Measurements from ENCODE around the gene BIK. TPM values are rescaled to one million over a fixed set of nuclear protein-coding genes. Genes with fewer than 3 reads are reported as not detected.
A peak's percentile ranks its signal among the peaks of the same experiment; 100 is the strongest.

The BIK gene
- total RNA-seq, 2 donors from 2014 or later, result 5.8 to 13.3 TPM

- Mint-ChIP-seq H3K4me1 (peaks cover 2% of the 10 kb centered on the region), H3K36me3 (ENCODE audit: low read depth) (no peaks in the 10 kb centered on the region), H3K4me3 (no peak overlapping the region), H3K9me3 (no peaks in the 10 kb centered on the region), H3K27ac (no peak overlapping the region), H3K27me3 (ENCODE audit: insufficient read depth) (peaks cover 13% of the 10 kb centered on the region)
- Histone ChIP-seq H3K9me3 (ENCODE audit: control insufficient read depth, low read length) (no peaks in the 10 kb centered on the region), H3K27me3 (ENCODE audit: control insufficient read depth, insufficient read depth, low read length, poor library complexity, severe bottlenecking) (no peaks in the 10 kb centered on the region), H3K4me1 (ENCODE audit: control insufficient read depth, insufficient read depth, low read length) (peaks cover 4% of the 10 kb centered on the region), H3K4me3 (ENCODE audit: low read length) (no peak overlapping the region), H3K27ac (ENCODE audit: low read depth, low read length) (no peak overlapping the region), H3K36me3 (ENCODE audit: control insufficient read depth, insufficient read depth, low read length) (no peaks in the 10 kb centered on the region), H3K9ac (ENCODE audit: extremely low read depth, low read length, poor library complexity, severe bottlenecking) (no peak overlapping the region)
- 88 to 90% methylated on average over 17 to 27 of the region's 27 CpGs for WGBS, 2 experiments (ENCODE audit: insufficient coverage in 1 of 2, insufficient read length in 1 of 2)
- no peak for DNase-seq
- TF ChIP-seq CTCF (conservative IDR thresholded peaks at IDR 0.05), result no peak
Observed at GRCh38 chr22:43154887-43155536, 44.5 kb downstream of the BIK start.

DNA sequence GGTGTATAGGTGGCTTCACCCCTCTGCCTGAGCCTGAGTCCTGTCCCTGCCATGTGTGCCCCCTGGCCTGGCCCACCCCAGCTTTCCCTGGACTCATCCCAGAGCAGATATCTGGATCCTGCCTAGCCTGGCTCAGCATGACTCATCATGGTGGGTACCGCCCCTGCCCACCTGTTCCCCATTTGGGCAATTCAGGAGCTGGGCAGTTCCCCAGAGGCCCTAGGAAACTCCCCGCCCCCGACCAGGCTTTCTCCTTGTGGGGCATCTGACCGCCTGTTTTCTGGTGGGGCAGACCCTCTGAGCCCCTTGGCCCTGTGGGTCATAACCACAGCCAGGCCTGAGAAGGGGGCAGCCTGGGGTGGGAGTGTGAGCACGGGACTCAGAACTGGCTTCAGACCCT is 45.2 kb downstream of the BIK start:
- Histone ChIP-seq H3K9me3 (ENCODE audit: control insufficient read depth, low read length) (no peaks in the 10 kb centered on the region), H3K36me3 (ENCODE audit: control insufficient read depth, insufficient read depth, low read length) (no peaks in the 10 kb centered on the region), H3K4me1 (ENCODE audit: control insufficient read depth, insufficient read depth, low read length) (peaks cover 4% of the 10 kb centered on the region), H3K9ac (ENCODE audit: extremely low read depth, low read length, poor library complexity, severe bottlenecking) (no peak overlapping the region), H3K27me3 (ENCODE audit: control insufficient read depth, insufficient read depth, low read length, poor library complexity, severe bottlenecking) (no peaks in the 10 kb centered on the region), H3K4me3 (ENCODE audit: low read length) (no peak overlapping the region), H3K27ac (ENCODE audit: low read depth, low read length) (no peak overlapping the region)
- Mint-ChIP-seq H3K9me3 (no peaks in the 10 kb centered on the region), H3K4me1 (peaks cover 2% of the 10 kb centered on the region), H3K27me3 (ENCODE audit: insufficient read depth) (peaks cover 10% of the 10 kb centered on the region), H3K36me3 (ENCODE audit: low read depth) (no peaks in the 10 kb centered on the region), H3K4me3 (no peak overlapping the region), H3K27ac (no peak overlapping the region)
- no peak for DNase-seq
- WGBS, 2 experiments (ENCODE audit: insufficient coverage in 1 of 2, insufficient read length in 1 of 2), result 87 to 96% methylated on average over 4 to 5 of the region's 5 CpGs
- no peak for TF ChIP-seq CTCF (conservative IDR thresholded peaks at IDR 0.05)

DNA sequence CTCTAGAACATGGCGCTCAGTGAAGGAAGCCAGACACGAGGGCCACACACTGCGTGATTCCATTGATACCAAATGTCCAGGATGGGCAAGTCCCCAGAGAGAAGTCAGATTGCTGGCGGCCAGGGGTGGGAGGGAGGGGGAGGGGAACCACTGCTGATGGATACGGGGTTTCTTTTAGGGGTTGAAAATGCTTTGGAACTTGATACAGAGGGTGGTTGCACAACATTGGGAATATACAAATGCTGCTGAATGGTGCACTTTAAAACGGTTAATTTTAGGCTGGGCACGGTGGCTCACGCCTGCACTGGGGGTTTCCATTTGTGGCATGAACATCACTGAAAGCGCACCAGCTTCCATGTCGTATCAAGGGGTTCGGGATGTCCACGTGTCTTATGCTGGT is 45.9 kb downstream of the BIK start:
- no peak overlapping the region for H3K4me3 Mint-ChIP-seq
- no peak for TF ChIP-seq CTCF (conservative IDR thresholded peaks at IDR 0.05)
- H3K27me3 Mint-ChIP-seq (ENCODE audit: insufficient read depth), result peaks cover 6% of the 10 kb centered on the region
- no peaks in the 10 kb centered on the region for H3K27me3 ChIP-seq (ENCODE audit: control insufficient read depth, insufficient read depth, low read length, poor library complexity, severe bottlenecking)
- 94% methylated on average over 11 to 12 of the region's 12 CpGs for WGBS, 2 experiments (ENCODE audit: insufficient coverage in 1 of 2, insufficient read length in 1 of 2)
- H3K27ac ChIP-seq (ENCODE audit: low read depth, low read length), result no peak overlapping the region
- no peaks in the 10 kb centered on the region for H3K36me3 ChIP-seq (ENCODE audit: control insufficient read depth, insufficient read depth, low read length)
- peaks cover 2% of the 10 kb centered on the region for H3K4me1 Mint-ChIP-seq
- peak overlapping the region; percentile 35 for H3K27ac Mint-ChIP-seq
- no peaks in the 10 kb centered on the region for H3K36me3 Mint-ChIP-seq (ENCODE audit: low read depth)
- H3K9me3 ChIP-seq (ENCODE audit: control insufficient read depth, low read length), result no peaks in the 10 kb centered on the region
- H3K4me1 ChIP-seq (ENCODE audit: control insufficient read depth, insufficient read depth, low read length), result peaks cover 4% of the 10 kb centered on the region
- DNase-seq, result no peak
- H3K9ac ChIP-seq (ENCODE audit: extremely low read depth, low read length, poor library complexity, severe bottlenecking), result no peak overlapping the region
- no peak overlapping the region for H3K4me3 ChIP-seq (ENCODE audit: low read length)
- no peaks in the 10 kb centered on the region for H3K9me3 Mint-ChIP-seq

Measured in endodermal cell (in vitro differentiated cells).